Progenitor cell of endocrine pancreas (in vitro differentiated cells): ENCODE results near the gene GPRIN2. TPM values are rescaled to one million over a fixed set of nuclear protein-coding genes. Genes with fewer than 3 reads are reported as not detected.
"Not testable (repeated sequence)": the region's sequence is repeated elsewhere in the genome, so short reads cannot be mapped to it uniquely, and the experiment has no call there.

Source experiments
- DNase-seq: peaks from one replicate; pipeline ENCODE4 v3.0.0; 2021; ENCODE audit warnings: low spot score; ENCODE audit not compliant: unreplicated experiment
- H3K27ac Mint-ChIP-seq: 2 replicates; pipeline ENCODE4 v1.8.0; 2021; ENCODE audit warnings: mild to moderate bottlenecking, moderate library complexity, mixed read lengths
- H3K27me3 Mint-ChIP-seq: 2 replicates; pipeline ENCODE4 v1.8.0; 2021; ENCODE audit warnings: mixed read lengths
- H3K36me3 Mint-ChIP-seq: 2 replicates; pipeline ENCODE4 v1.8.0; 2022; ENCODE audit warnings: mixed read lengths; ENCODE audit not compliant: insufficient read depth
- H3K4me1 Mint-ChIP-seq: 2 replicates; pipeline ENCODE4 v1.8.0; 2021; ENCODE audit warnings: low read depth, mixed read lengths
- H3K4me3 Mint-ChIP-seq: 2 replicates; pipeline ENCODE4 v1.8.0; 2021; ENCODE audit warnings: low read depth, mild to moderate bottlenecking, moderate library complexity, mixed read lengths
- H3K9me3 Mint-ChIP-seq: 2 replicates; pipeline ENCODE4 v1.8.0; 2021; ENCODE audit warnings: low read depth, mixed read lengths
- total RNA-seq: library from RNA; stranded (reverse); gene quantifications from 2 replicates; pipeline ENCODE4 v1.2.1, GENCODE V29; 2021
- TF ChIP-seq, protein P1 (sequence below): fragments of 200-600 bp; sonication (generic); IDR thresholded peaks from one replicate; pipeline ENCODE4 v1.5.0; 2021; ENCODE audit warnings: antibody characterized with exemption, mild to moderate bottlenecking; ENCODE audit not compliant: unreplicated experiment

The GPRIN2 gene
- total RNA-seq, 1 donor from 2014 or later: 14.0 TPM

DNA sequence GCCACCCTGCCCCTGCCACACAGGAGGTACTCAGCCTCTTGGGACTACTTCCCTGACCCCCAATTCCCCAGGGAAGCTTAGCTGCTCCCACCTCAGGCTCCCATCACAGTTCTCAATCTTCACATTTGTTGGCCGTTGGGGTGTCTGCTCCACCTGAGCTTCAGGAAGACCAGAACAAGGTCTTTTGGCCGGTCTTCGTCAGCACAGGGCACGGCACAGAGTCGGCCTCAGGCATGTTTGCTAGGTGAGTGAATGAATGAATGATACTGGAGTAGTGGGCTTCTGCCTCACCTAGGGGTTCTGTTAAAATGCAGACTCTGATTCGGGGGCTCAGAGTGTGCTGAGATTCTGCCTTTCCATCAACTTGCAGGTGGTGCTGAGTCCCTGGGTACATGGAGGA lies 20.3 kb downstream of the GPRIN2 start:
- H3K4me3 Mint-ChIP-seq: no peak overlapping the region
- DNase-seq: no peak
- peaks cover 9% of the 10 kb centered on the region for H3K4me1 Mint-ChIP-seq
- no peaks in the 10 kb centered on the region for H3K9me3 Mint-ChIP-seq
- peaks cover 32% of the 10 kb centered on the region for H3K27me3 Mint-ChIP-seq
- no peak overlapping the region for H3K27ac Mint-ChIP-seq
- TF ChIP-seq, protein P1, sequence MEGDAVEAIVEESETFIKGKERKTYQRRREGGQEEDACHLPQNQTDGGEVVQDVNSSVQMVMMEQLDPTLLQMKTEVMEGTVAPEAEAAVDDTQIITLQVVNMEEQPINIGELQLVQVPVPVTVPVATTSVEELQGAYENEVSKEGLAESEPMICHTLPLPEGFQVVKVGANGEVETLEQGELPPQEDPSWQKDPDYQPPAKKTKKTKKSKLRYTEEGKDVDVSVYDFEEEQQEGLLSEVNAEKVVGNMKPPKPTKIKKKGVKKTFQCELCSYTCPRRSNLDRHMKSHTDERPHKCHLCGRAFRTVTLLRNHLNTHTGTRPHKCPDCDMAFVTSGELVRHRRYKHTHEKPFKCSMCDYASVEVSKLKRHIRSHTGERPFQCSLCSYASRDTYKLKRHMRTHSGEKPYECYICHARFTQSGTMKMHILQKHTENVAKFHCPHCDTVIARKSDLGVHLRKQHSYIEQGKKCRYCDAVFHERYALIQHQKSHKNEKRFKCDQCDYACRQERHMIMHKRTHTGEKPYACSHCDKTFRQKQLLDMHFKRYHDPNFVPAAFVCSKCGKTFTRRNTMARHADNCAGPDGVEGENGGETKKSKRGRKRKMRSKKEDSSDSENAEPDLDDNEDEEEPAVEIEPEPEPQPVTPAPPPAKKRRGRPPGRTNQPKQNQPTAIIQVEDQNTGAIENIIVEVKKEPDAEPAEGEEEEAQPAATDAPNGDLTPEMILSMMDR: no peak
- H3K36me3 Mint-ChIP-seq: no peaks in the 10 kb centered on the region

- Mint-ChIP-seq H3K27ac (no peak overlapping the region), H3K36me3 (no peaks in the 10 kb centered on the region), H3K4me3 (no peak overlapping the region), H3K9me3 (no peaks in the 10 kb centered on the region), H3K4me1 (peaks cover 4% of the 10 kb centered on the region), H3K27me3 (peaks cover 26% of the 10 kb centered on the region)
- DNase-seq: no peak
- TF ChIP-seq, protein P1: no peak
These were observed 21.5 kb downstream of the GPRIN2 start for GRCh38 chr10:46534828-46535524.

DNA sequence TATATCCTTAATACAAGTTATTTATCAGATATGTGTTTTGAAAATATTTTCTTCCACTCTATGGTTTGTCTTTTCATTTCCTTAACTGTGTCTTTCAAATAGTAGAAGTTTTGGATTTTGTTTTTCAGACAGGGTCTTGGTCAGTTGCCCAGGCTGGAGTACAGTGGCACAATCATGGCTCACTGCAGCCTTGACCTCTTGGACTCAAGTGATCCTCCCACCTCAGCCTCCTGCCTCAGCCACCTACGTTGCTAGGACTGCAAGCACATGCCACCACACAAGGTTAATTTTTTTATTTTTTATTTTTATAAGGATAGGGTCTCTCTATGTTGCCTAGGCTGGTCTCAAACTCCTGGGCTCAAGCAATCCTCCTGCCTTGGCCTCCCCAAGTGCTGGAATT lies 24.2 kb downstream of the GPRIN2 start:
- not testable (repeated sequence) for H3K4me3 Mint-ChIP-seq, H3K27ac Mint-ChIP-seq, DNase-seq, H3K36me3 Mint-ChIP-seq, H3K9me3 Mint-ChIP-seq, H3K4me1 Mint-ChIP-seq, H3K27me3 Mint-ChIP-seq

GRCh38 chr10:46530249-46531186 lies 25.9 kb downstream of the GPRIN2 start:
- H3K36me3 Mint-ChIP-seq: no peaks in the 10 kb centered on the region
- no peak for DNase-seq
- no peak overlapping the region for H3K27ac Mint-ChIP-seq
- no peaks in the 10 kb centered on the region for H3K4me1 Mint-ChIP-seq
- no peak overlapping the region for H3K4me3 Mint-ChIP-seq
- H3K9me3 Mint-ChIP-seq: no peaks in the 10 kb centered on the region
- peaks cover 2% of the 10 kb centered on the region for H3K27me3 Mint-ChIP-seq
- TF ChIP-seq, protein P1: no peak

DNA sequence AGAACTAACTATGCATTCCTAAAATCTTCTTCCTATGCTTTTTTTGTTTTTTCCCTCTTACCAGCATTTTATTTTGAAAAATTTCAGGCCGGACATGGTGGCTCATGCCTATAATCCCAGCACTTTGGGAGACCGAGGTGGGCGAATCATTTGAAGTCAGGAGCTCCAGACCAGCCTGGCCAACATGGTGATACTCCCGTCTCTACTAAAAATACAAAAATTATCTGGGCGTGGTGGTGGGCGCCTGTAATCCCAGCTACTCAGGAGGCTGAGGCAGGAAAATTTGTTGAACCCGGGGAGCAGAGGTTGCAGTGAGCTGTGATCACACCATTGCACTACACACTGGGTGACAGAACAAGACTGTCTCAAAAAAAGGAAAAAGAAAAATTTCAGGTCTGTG lies 26.7 kb downstream of the GPRIN2 start:
- H3K9me3 Mint-ChIP-seq, H3K27me3 Mint-ChIP-seq, DNase-seq, H3K36me3 Mint-ChIP-seq, H3K4me3 Mint-ChIP-seq, H3K27ac Mint-ChIP-seq, H3K4me1 Mint-ChIP-seq: not testable (repeated sequence)

DNA sequence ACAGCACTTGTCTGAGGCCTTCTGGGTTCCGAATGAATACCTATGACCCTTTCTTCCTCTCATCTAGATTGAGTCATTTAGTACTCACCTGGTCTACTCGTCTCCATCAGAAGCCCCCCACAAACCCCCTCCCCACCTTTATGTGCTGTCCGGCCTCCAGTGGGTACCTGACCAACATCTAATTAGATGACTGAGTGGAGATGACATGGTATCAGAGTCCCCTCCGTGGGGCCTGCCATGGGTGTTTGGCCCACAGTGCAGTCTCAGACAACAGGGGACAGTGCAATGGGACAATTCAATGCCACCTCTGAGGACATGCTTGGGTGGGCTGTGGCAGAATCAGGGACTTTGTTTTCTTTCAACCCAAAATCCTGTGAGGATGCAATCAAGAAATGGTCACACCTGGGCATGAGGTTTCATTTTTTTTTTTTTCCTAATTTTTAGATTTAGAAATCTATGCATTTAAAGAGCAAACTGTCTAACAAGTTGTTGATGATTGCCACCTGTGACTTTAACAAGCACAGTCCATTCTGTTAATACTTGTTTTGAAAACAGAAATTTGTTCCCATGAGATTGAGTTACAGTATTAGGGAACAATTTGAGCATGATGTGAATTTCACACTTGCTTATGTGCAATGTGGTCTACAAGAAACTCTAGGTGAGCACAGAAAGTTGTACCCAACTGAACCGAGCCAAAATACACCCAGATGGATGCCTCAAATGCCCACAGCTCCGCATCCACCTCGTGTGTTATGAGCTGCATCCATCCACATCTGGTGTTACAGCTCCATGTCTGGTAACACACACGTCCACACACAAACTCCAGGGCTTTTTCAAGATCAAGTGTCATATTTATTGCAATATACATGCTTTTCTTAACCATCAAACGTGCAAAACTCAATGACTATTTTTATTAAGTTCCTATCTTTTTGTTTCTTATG lies 27.5 kb downstream of the GPRIN2 start:
- H3K4me1 Mint-ChIP-seq: no peaks in the 10 kb centered on the region
- H3K9me3 Mint-ChIP-seq: no peaks in the 10 kb centered on the region
- peaks cover 2% of the 10 kb centered on the region for H3K27me3 Mint-ChIP-seq
- DNase-seq: no peak
- H3K36me3 Mint-ChIP-seq: no peaks in the 10 kb centered on the region
- no peak overlapping the region for H3K4me3 Mint-ChIP-seq
- no peak overlapping the region for H3K27ac Mint-ChIP-seq
- TF ChIP-seq, protein P1: no peak
